GM13977 (cell line): ENCODE measurements around the gene RGS7.
"Not testable (repeated sequence)": the region's sequence is repeated elsewhere in the genome, so short reads cannot be mapped to it uniquely, and the experiment has no call there.

Experiments
- DNase-seq: peaks from one replicate; pipeline ENCODE4 v3.0.0; 2012; ENCODE audit warnings: low spot score
- in situ Hi-C: fragments of 300-500 bp; cut with MboI; formaldehyde crosslinking; loops from one replicate; pipeline ENCODE4 v1.12.0; 2022; ENCODE audit warnings: low sequenced_read_pairs, low pct_unique_long_range_greater_than_20kb, mixed read lengths, inconsistent platforms; ENCODE audit not compliant: unreplicated experiment
- TF ChIP-seq, protein P1 (sequence below): IDR thresholded peaks from 2 replicates; pipeline ENCODE4 v1.5.1; 2012; ENCODE audit warnings: mild to moderate bottlenecking, control low read depth; ENCODE audit not compliant: insufficient read depth; ENCODE audit errors: extremely low read depth, missing control alignments

RGS7 gene

DNA sequence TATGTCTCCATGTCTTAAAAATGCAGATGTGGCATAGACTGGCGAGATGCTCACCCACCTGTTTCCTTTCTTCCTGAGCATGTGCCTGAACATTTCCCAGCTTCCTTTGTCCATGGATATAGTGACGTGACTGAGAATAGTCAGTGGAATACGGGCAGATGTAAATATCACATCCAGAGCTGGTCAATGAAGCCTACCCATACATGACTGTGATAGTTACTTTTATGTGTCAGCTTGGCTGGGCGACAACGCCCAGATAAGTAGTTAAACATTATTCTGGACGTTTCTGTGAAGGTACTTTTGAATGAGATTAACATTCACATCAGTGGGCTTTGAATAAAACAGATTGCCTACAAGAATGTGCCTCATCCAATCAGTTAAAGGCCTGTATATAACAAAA is 135.7 kb downstream of the RGS7 start:
- TF ChIP-seq, protein P1, sequence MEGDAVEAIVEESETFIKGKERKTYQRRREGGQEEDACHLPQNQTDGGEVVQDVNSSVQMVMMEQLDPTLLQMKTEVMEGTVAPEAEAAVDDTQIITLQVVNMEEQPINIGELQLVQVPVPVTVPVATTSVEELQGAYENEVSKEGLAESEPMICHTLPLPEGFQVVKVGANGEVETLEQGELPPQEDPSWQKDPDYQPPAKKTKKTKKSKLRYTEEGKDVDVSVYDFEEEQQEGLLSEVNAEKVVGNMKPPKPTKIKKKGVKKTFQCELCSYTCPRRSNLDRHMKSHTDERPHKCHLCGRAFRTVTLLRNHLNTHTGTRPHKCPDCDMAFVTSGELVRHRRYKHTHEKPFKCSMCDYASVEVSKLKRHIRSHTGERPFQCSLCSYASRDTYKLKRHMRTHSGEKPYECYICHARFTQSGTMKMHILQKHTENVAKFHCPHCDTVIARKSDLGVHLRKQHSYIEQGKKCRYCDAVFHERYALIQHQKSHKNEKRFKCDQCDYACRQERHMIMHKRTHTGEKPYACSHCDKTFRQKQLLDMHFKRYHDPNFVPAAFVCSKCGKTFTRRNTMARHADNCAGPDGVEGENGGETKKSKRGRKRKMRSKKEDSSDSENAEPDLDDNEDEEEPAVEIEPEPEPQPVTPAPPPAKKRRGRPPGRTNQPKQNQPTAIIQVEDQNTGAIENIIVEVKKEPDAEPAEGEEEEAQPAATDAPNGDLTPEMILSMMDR, result no peak
- in situ Hi-C loops, result no loop called here
- no peak for DNase-seq

DNA sequence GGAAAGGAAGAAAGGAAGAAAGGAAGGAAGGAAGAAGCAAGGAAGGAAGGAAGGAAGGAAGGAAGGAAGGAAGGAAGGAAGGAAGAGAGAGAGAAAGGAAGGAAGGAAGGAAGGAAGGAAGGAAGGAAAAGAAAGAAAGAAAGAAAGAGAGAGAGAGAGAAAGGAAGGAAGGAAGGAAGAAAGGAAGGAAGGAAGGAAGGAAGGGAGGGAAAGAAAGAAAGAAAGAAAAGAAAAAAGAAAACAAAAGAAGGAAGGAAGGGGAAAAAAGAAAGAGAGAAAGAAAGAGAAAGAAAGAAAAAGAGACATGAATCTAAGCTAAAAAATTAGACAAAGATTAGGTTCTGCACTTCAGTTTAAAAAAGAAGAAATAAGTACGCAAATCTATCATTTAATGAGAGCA is 136.1 kb downstream of the RGS7 start:
- DNase-seq, in situ Hi-C loops: not testable (repeated sequence)

DNA sequence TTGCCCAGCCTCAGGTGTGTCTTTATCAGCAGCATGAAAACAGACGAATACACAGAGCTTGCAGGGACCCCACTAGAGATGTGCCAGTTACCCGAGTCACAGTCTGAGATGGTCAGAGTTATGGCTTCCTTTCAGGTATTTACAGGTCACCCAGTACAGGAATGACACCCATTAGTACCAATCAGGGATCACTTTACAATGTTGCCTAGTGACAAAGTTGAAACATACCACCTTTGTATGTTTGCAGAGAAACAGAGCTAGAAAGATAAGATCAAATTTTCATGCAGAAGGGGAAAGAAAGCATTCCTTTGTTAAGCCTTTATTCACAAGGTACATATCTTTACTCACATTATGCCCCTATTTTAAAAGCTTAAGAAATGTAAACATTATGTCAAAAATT is 137.6 kb downstream of the RGS7 start:
- no peak for DNase-seq
- TF ChIP-seq, protein P1, result no peak

DNA sequence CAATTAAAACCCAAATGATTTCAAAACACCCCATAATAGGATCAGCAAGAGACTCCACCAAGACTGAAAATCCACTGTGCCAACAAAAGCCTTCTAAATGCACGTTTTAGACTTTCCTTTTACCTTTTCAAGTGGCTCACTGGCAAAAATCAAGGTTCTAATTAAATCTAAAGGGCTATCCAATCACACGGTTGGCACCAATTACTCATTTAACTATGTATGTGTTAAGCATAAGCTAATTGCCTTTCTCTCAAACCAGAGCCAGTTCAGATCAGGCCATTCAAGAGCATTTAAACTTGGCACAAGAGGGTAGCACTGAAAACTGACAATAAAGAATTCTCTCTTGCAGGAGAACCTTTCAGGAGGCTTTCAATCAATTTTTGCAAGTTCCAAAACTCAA is 139.5 kb downstream of the RGS7 start:
- no peak for DNase-seq
- in situ Hi-C loops, result no loop called here
- TF ChIP-seq, protein P1, result no peak

More for the DNA sequence above, 137.6 kb downstream of the RGS7 start:
- in situ Hi-C loops, result no loop called here

DNA sequence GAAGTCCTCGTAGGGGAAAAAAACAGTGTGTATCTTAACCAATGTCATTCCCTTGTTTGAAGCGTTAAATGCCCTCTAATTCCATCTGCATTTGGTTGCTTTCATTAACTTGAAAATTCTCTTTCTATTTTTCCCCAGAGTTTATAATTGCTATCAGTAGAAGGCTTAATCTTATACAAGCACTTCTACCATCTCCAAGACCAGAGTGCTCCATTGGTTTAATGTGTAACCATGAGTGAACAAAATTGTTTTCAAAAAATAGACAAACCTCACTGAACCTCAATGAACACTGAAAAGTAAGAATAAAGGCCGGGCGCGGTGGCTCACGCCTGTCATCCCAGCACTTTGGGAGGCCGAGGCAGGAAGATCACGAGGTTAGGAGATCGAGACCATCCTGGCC is 141.3 kb downstream of the RGS7 start:
- in situ Hi-C loops, result no loop called here

DNA sequence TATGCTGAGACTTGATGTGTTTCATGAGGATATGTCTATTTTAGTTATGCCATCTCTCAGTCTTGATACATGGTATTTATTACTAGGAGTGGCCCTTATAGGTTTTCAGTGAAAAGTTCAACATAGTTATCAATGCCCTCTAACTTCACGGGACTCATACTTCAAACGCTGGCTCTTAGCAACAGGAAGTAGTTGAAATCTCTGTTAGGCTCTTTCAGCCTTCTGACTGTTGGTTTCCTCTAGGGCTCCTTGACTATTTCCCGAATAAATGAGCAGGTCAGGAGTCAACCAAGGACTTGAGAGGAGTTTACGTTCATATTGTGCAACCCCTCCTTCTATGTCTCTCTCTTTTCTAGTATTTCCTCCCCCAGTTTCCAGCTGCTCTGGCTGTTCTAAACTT is 141.8 kb downstream of the RGS7 start:
- TF ChIP-seq, protein P1, result no peak
- in situ Hi-C loops, result no loop called here

More for the DNA sequence above, 141.3 kb downstream of the RGS7 start:
- TF ChIP-seq, protein P1, result no peak
- no peak for DNase-seq

DNA sequence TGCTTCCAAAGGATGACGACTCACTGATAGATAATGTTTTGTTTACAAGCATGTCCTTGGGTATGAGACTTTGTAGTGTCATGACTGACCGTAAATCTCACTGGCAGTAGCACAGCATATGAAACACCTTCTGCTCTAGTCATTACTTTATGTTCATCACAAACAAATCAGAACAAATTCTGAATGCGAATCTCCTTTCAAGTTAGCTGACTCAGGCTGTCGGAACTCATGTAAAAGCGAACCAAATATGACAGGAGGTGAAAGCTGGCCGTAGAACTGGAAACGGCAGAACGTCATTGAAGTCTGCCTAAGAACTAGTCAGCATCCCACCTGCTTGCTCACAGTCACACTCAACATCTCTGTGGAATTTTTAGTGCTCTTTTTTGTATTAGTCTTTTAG is 143.9 kb downstream of the RGS7 start:
- TF ChIP-seq, protein P1, result no peak
- in situ Hi-C loops, result no loop called here

More for the DNA sequence above, 141.8 kb downstream of the RGS7 start:
- DNase-seq, result no peak

More for the DNA sequence above, 143.9 kb downstream of the RGS7 start:
- no peak for DNase-seq
